NT2/D1 (cell line): ENCODE measurements around the gene PCNT.

Source experiments
- SUZ12 ChIP-seq: IDR thresholded peaks from 2 replicates; pipeline ENCODE4 v1.6.1; 2011; ENCODE audit not compliant: insufficient read length, insufficient read depth; ENCODE audit errors: extremely low read depth
- ZNF274 ChIP-seq: IDR thresholded peaks from 2 replicates; pipeline ENCODE4 v1.6.1; 2011; ENCODE audit warnings: mild to moderate bottlenecking, low read depth, low read length

DNA sequence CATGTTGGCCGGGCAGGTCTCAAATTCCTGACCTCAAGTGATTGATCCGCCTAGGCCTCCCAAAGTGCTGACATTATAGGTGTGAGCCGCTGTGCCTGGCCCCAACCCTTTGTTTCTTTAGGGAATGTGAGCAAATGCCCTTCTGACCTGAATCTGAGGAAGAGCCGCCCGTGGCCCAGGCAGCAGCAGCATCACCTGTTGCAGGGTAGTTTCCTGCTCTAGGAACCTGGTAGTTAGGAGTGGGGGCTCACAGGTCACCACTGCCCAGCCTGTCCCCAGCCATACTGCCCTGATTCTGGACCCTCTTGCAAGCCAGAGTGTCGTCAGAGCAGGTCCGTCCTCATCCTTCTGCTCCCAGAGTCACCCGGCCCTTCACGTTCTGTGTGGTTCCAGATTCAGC lies 24.8 kb upstream of the PCNT start:
- no peak for TF ChIP-seq ZNF274
- TF ChIP-seq SUZ12 = no peak
